Motor neuron (in vitro differentiated cells): ENCODE results near the gene RARS1. TPM values are rescaled to one million over a fixed set of nuclear protein-coding genes. Genes with fewer than 3 reads are reported as not detected.

Experiments used
- ATAC-seq, 8 experiments: fragments of 200-7000 bp; cut with Tn5 transposase; replicated peaks in 6 of 8; 2 replicates each; pipeline ENCODE4 v1.8.0; 2021; ENCODE audit warnings: mild to moderate bottlenecking in 8 of 8, moderate library complexity in 8 of 8
- H3K27ac ChIP-seq, 2 donors: fragments of 250-450 bp; sonication (Bioruptor Pico); 2 replicates each; pipeline ENCODE4 v1.9.0; 2021; ENCODE audit warnings: antibody characterized with exemption in 2 of 2, mild to moderate bottlenecking in 2 of 2, moderate library complexity in 1 of 2
- H3K4me1 ChIP-seq, 2 donors: fragments of 250-450 bp; sonication (Bioruptor Pico); replicated peaks in 1 of 2; 2 replicates each; pipeline ENCODE4 v1.6.1; 2021; ENCODE audit warnings: antibody characterized with exemption in 2 of 2, mild to moderate bottlenecking in 2 of 2, moderate library complexity in 1 of 2
- H3K4me3 ChIP-seq, 5 donors: fragments of 250-450 bp; sonication (Bioruptor Pico); 2 replicates each; pipeline ENCODE4 v1.9.0; 2021; ENCODE audit warnings: antibody characterized with exemption in 5 of 5, mild to moderate bottlenecking in 5 of 5, moderate library complexity in 4 of 5
- WGBS, 10 experiments: fragments of 450-650 bp; shearing (Covaris generic); methylation state at CpG; one replicate each; pipeline ENCODE4 v1.0.0; 2022; 5-methylcytosine and 5-hydroxymethylcytosine counted together
- in situ Hi-C, 9 experiments: fragments of 400-800 bp; cut with MboI; loops; one replicate each; pipeline ENCODE4 v1.15.0; 2021; ENCODE audit warnings: low sequenced_read_pairs in 9 of 9, low pct_unique_long_range_greater_than_20kb in 2 of 9; ENCODE audit not compliant: unreplicated experiment in 9 of 9
- total RNA-seq, 8 experiments: library from RNA; unstranded; fragments of 300-600 nt; gene quantifications; 2 replicates each; pipeline versions ENCODE4 v1.2.3 to v1.2.4, GENCODE V29; 2022

RARS1 gene
- total RNA-seq, 8 experiments from 2014 or later: 69.1 to 244 (median 97.5) TPM

GRCh38 chr5:168464214-168464613 is 22.1 kb upstream of the RARS1 start:
- Histone ChIP-seq H3K4me3 (no peak overlapping the region), H3K27ac (no peak overlapping the region), H3K4me1 (peaks cover 6 to 10% of the 10 kb centered on the region in 2 donors)
- WGBS, 10 experiments: 0 to 100% (median 72%) methylated on average over 1 to 4 of the region's 5 CpGs; no CpG with 5 or more reads in 2 of the 10 experiments
- ATAC-seq: peak in 2 of 8 experiments; percentile 72 to 74
- in situ Hi-C loops: loop anchor here in 1 of 9 experiments (25.0 kb wide), 1 partner anchor 202 kb away; no protein-coding TSS in a partner anchor

GRCh38 chr5:168464641-168465040 is 21.6 kb upstream of the RARS1 start:
- ATAC-seq: no peak
- WGBS, 10 experiments: 88 to 100% (median 99%) methylated on average over 2 to 8 of the region's 20 CpGs; no CpG with 5 or more reads in 6 of the 10 experiments
- in situ Hi-C loops: loop anchor here in 1 of 9 experiments (25.0 kb wide), 1 partner anchor 202 kb away; no protein-coding TSS in a partner anchor
- Histone ChIP-seq H3K27ac (no peak overlapping the region), H3K4me1 (peaks cover 6 to 10% of the 10 kb centered on the region in 2 donors), H3K4me3 (no peak overlapping the region)

- 59 to 100% (median 81%) methylated on average over 2 to 8 of the region's 12 CpGs for WGBS, 10 experiments
- Histone ChIP-seq H3K27ac (peak overlapping the region in 1 of 2 donors; percentile 37), H3K4me1 (peaks cover 4 to 10% of the 10 kb centered on the region in 2 donors), H3K4me3 (no peak overlapping the region)
- peak in 5 of 8 experiments; percentile 65 to 79 (median 79) for ATAC-seq
- in situ Hi-C loops: loop anchor here in 1 of 9 experiments (25.0 kb wide), 1 partner anchor 206 kb away; no protein-coding TSS in a partner anchor
These were observed 18.4 kb upstream of the RARS1 start for GRCh38 chr5:168467755-168468330.

GRCh38 chr5:168468836-168469235 is 17.4 kb upstream of the RARS1 start:
- ATAC-seq: no peak
- Histone ChIP-seq H3K27ac (no peak overlapping the region), H3K4me1 (peaks cover 4 to 10% of the 10 kb centered on the region in 2 donors), H3K4me3 (no peak overlapping the region)
- 27 to 100% (median 90%) methylated on average over 1 to 7 of the region's 8 CpGs; no CpG with 5 or more reads in 1 of the 10 experiments for WGBS, 10 experiments
- in situ Hi-C loops: loop anchor here in 1 of 9 experiments (25.0 kb wide), 1 partner anchor 207 kb away; no protein-coding TSS in a partner anchor

GRCh38 chr5:168469816-168470215 is 16.5 kb upstream of the RARS1 start:
- peaks cover 4 to 10% of the 10 kb centered on the region in 2 donors for H3K4me1 ChIP-seq
- no peak overlapping the region for H3K27ac ChIP-seq
- no peak for ATAC-seq
- WGBS, 10 experiments: 46 to 100% (median 80%) methylated on average over 2 to 3 of the region's 3 CpGs; no CpG with 5 or more reads in 1 of the 10 experiments
- in situ Hi-C loops: loop anchor here in 1 of 9 experiments (25.0 kb wide), 1 partner anchor 208 kb away; no protein-coding TSS in a partner anchor
- no peak overlapping the region for H3K4me3 ChIP-seq

GRCh38 chr5:168471785-168472184 is 14.5 kb upstream of the RARS1 start:
- in situ Hi-C loops: loop anchor here in 1 of 9 experiments (25.0 kb wide), 1 partner anchor 209 kb away; no protein-coding TSS in a partner anchor
- H3K4me1 ChIP-seq: peaks cover 4 to 10% of the 10 kb centered on the region in 2 donors
- no peak overlapping the region for H3K27ac ChIP-seq
- ATAC-seq: peak in 2 of 8 experiments; percentile 7 to 10
- H3K4me3 ChIP-seq: no peak overlapping the region
- WGBS, 10 experiments: 14 to 100% (median 98%) methylated on average over 2 to 3 of the region's 4 CpGs; no CpG with 5 or more reads in 6 of the 10 experiments

- 0 to 92% (median 71%) methylated on average over 2 to 5 of the region's 5 CpGs; no CpG with 5 or more reads in 2 of the 10 experiments for WGBS, 10 experiments
- Histone ChIP-seq H3K4me1 (peaks cover 4 to 10% of the 10 kb centered on the region in 2 donors), H3K27ac (no peak overlapping the region), H3K4me3 (no peak overlapping the region)
- in situ Hi-C loops: loop anchor here in 1 of 9 experiments (25.0 kb wide), 1 partner anchor 210 kb away; no protein-coding TSS in a partner anchor
- ATAC-seq: peak in 5 of 8 experiments; percentile 49 to 97 (median 92)
These were observed 13.9 kb upstream of the RARS1 start for GRCh38 chr5:168472329-168472728.

- in situ Hi-C loops: loop anchor here in 1 of 9 experiments (25.0 kb wide), 1 partner anchor 212 kb away; no protein-coding TSS in a partner anchor
These were observed 12.0 kb upstream of the RARS1 start for GRCh38 chr5:168474319-168474718.

GRCh38 chr5:168477060-168477459 is 9.2 kb upstream of the RARS1 start:
- in situ Hi-C loops: loop anchor here in 1 of 9 experiments (25.0 kb wide), 1 partner anchor 190 kb away; the partner anchor contains the start of gene WWC1
- Histone ChIP-seq H3K27ac (no peak overlapping the region), H3K4me3 (no peak overlapping the region), H3K4me1 (no peaks in the 10 kb centered on the region)
- no peak for ATAC-seq
- 0 to 100% (median 77%) methylated on average over 1 to 7 of the region's 7 CpGs; no CpG with 5 or more reads in 1 of the 10 experiments for WGBS, 10 experiments

More at GRCh38 chr5:168474319-168474718, 12.0 kb upstream of the RARS1 start:
- no peak overlapping the region for H3K27ac ChIP-seq
- ATAC-seq: no peak
- 0 to 100% (median 83%) methylated on average over 1 of the region's 1 CpG; no CpG with 5 or more reads in 7 of the 10 experiments for WGBS, 10 experiments
- H3K4me3 ChIP-seq: no peak overlapping the region
- no peaks in the 10 kb centered on the region for H3K4me1 ChIP-seq

GRCh38 chr5:168479166-168479565 is 7.1 kb upstream of the RARS1 start:
- Histone ChIP-seq H3K27ac (no peak overlapping the region), H3K4me3 (no peak overlapping the region), H3K4me1 (no peaks in the 10 kb centered on the region)
- in situ Hi-C loops: loop anchor here in 1 of 9 experiments (25.0 kb wide), 1 partner anchor 192 kb away; the partner anchor contains the start of gene WWC1
- ATAC-seq: no peak
- WGBS, 10 experiments: 27 to 100% (median 78%) methylated on average over 2 to 3 of the region's 3 CpGs; no CpG with 5 or more reads in 2 of the 10 experiments

- WGBS, 10 experiments: 38 to 100% (median 79%) methylated on average over 1 to 3 of the region's 3 CpGs; no CpG with 5 or more reads in 1 of the 10 experiments
- ATAC-seq: no peak
- Histone ChIP-seq H3K4me3 (no peak overlapping the region), H3K27ac (no peak overlapping the region), H3K4me1 (no peaks in the 10 kb centered on the region)
- in situ Hi-C loops: loop anchor here in 1 of 9 experiments (25.0 kb wide), 1 partner anchor 193 kb away; the partner anchor contains the start of gene WWC1
These were observed 5.7 kb upstream of the RARS1 start for GRCh38 chr5:168480601-168481000.

- Histone ChIP-seq H3K27ac (no peak overlapping the region), H3K4me1 (no peaks in the 10 kb centered on the region), H3K4me3 (no peak overlapping the region)
- 7 to 100% (median 74%) methylated on average over 1 to 4 of the region's 4 CpGs; no CpG with 5 or more reads in 1 of the 10 experiments for WGBS, 10 experiments
- ATAC-seq: peak in 4 of 8 experiments; percentile 16 to 28 (median 18)
- in situ Hi-C loops: loop anchor here in 1 of 9 experiments (25.0 kb wide), 1 partner anchor 194 kb away; the partner anchor contains the start of gene WWC1
These were observed 4.9 kb upstream of the RARS1 start for GRCh38 chr5:168481330-168481788.
